Endothelial cell of umbilical vein (primary cell): ENCODE results near the gene CNPY1. TPM values are rescaled to one million over a fixed set of nuclear protein-coding genes. Genes with fewer than 3 reads are reported as not detected.

Source experiments
- BruUV-seq: library from RNA; stranded (reverse); fragments of 400-500 nt; replicated peaks from 2 replicates; lab custom pipeline; 2021; lab: Mats Ljungman, UMichigan
- CTCF ChIA-PET: fragments of 300-600, 350-600 bp; sonication (Branson Sonifier 250); formaldehyde crosslinking; loops from one replicate; lab custom pipeline; 2021; ENCODE audit warnings: antibody characterized with exemption, inconsistent platforms; lab: Charles Lee
- POLR2A ChIA-PET: fragments of 300-600, 350-600 bp; sonication (Branson Sonifier 250); formaldehyde crosslinking; loops from one replicate; lab custom pipeline; 2021; ENCODE audit warnings: antibody characterized with exemption, inconsistent platforms; lab: Charles Lee
- DNase-seq: peaks from one replicate; pipeline ENCODE4 v3.0.0-alpha.2; 2011; ENCODE audit warnings: low read depth, low spot score
- FAIRE-seq: peaks from 2 replicates; lab custom pipeline; 2011; peaks lifted over from hg19 to GRCh38; lab: Jason Lieb, UNC
- H2AFZ ChIP-seq: 2 replicates; pipeline ENCODE4 v1.6.0; 2012; ENCODE audit warnings: low read depth, low read length, control low read depth, inconsistent platforms
- H3K27ac ChIP-seq: 2 replicates; pipeline ENCODE4 v1.5.1; 2011; ENCODE audit warnings: low read depth, mild to moderate bottlenecking, control low read depth, low read length, moderate library complexity; ENCODE audit not compliant: insufficient read depth
- H3K27me3 ChIP-seq, 2 experiments: 2 replicates each; pipeline versions ENCODE4 v1.6.0 to v1.6.1; 2011; ENCODE audit warnings: low read length in 2 of 2, mixed read lengths in 1 of 2; ENCODE audit not compliant: control insufficient read depth in 2 of 2, insufficient read depth in 2 of 2
- H3K36me3 ChIP-seq, 2 experiments: 2 replicates in 1 of 2; 3 replicates in 1 of 2; pipeline ENCODE4 v1.5.1; 2011; ENCODE audit warnings: low read length in 2 of 2, mild to moderate bottlenecking in 1 of 2, moderate library complexity in 1 of 2; ENCODE audit not compliant: control insufficient read depth in 2 of 2, insufficient read depth in 2 of 2; ENCODE audit errors: extremely low read depth in 1 of 2
- H3K4me1 ChIP-seq: 3 replicates; pipeline ENCODE4 v1.5.1; 2011; ENCODE audit warnings: mild to moderate bottlenecking, low read length; ENCODE audit not compliant: control insufficient read depth, insufficient read depth; ENCODE audit errors: extremely low read depth
- H3K4me2 ChIP-seq: 2 replicates; pipeline ENCODE4 v1.6.1; 2011; ENCODE audit warnings: low read length, control low read depth, mixed read lengths; ENCODE audit not compliant: insufficient read depth
- H3K4me3 ChIP-seq, 3 experiments: fragments of 200-600 bp in 1 of 3; sonication (generic), shearing (Covaris generic) in 1 of 3; replicated peaks in 1 of 3; 2 replicates each; pipeline ENCODE4 v1.5.1; 2011 to 2016; ENCODE audit warnings: control low read depth in 3 of 3, low read length in 3 of 3, mild to moderate bottlenecking in 2 of 3, inconsistent platforms in 1 of 3, low read depth in 1 of 3, moderate library complexity in 1 of 3; ENCODE audit not compliant: insufficient read depth in 1 of 3
- H3K79me2 ChIP-seq: 2 replicates; pipeline ENCODE4 v1.6.0; 2012; ENCODE audit warnings: low read length, inconsistent platforms; ENCODE audit not compliant: control insufficient read depth, insufficient read depth
- H3K9ac ChIP-seq: replicated peaks from 2 replicates; pipeline ENCODE3; 2011; ENCODE audit warnings: low read length, control low read depth; ENCODE audit not compliant: insufficient read depth; ENCODE audit errors: extremely low read depth
- H3K9me1 ChIP-seq: replicated peaks from 3 replicates; pipeline ENCODE4 v1.6.0; 2011; ENCODE audit warnings: mild to moderate bottlenecking, low read length; ENCODE audit not compliant: control insufficient read depth, insufficient read depth; ENCODE audit errors: extremely low read depth
- H3K9me3 ChIP-seq: replicated peaks from 2 replicates; pipeline ENCODE4 v1.5.1; 2012; ENCODE audit warnings: low read length, inconsistent platforms; ENCODE audit not compliant: control insufficient read depth, insufficient read depth
- H4K20me1 ChIP-seq: replicated peaks from 2 replicates; pipeline ENCODE3; 2011; ENCODE audit warnings: mild to moderate bottlenecking, low read length; ENCODE audit not compliant: control insufficient read depth, insufficient read depth; ENCODE audit errors: extremely low read depth
- CTCF ChIP-seq, 2 donors: IDR thresholded peaks; 1 replicate in 1 of 2; 2 replicates in 1 of 2; pipeline ENCODE4 v1.5.1; 2011; ENCODE audit warnings: low read length in 2 of 2, mild to moderate bottlenecking in 2 of 2, moderate library complexity in 2 of 2, control low read depth in 1 of 2, inconsistent platforms in 1 of 2, low read depth in 1 of 2; ENCODE audit not compliant: insufficient read depth in 1 of 2; ENCODE audit errors: extremely low read depth in 1 of 2
- EZH2 ChIP-seq: IDR thresholded peaks from 2 replicates; pipeline ENCODE4 v1.6.1; 2012; ENCODE audit warnings: borderline replicate concordance, low read depth, mild to moderate bottlenecking, moderate library complexity, low read length, inconsistent platforms; ENCODE audit not compliant: severe bottlenecking
- FOS ChIP-seq: IDR thresholded peaks from 2 replicates; pipeline ENCODE4 v1.6.1; 2011; ENCODE audit warnings: mild to moderate bottlenecking, low read length, moderate library complexity, borderline replicate concordance; ENCODE audit not compliant: insufficient read depth
- JUN ChIP-seq: IDR thresholded peaks from 2 replicates; pipeline ENCODE4 v1.6.1; 2011; ENCODE audit warnings: borderline replicate concordance, low read depth; ENCODE audit not compliant: insufficient read length, insufficient read depth
- MAX ChIP-seq: IDR thresholded peaks from 2 replicates; pipeline ENCODE4 v1.6.1; 2011; ENCODE audit not compliant: insufficient read depth, insufficient read length
- MYC ChIP-seq: IDR thresholded peaks from one replicate; pipeline ENCODE4 v1.6.1; 2011; ENCODE audit warnings: mild to moderate bottlenecking, low read depth, low read length
- POLR2A ChIP-seq: IDR thresholded peaks from 2 replicates; pipeline ENCODE4 v1.6.1; 2012; ENCODE audit warnings: low read depth, mild to moderate bottlenecking, control low read depth, low read length
- dilution Hi-C: fragments of 300-500 bp; cut with MboI; formaldehyde crosslinking; loops from one replicate; pipeline ENCODE4 v1.15.0; 2019; ENCODE audit warnings: low sequenced_read_pairs; ENCODE audit not compliant: extremely low pct_ligation_motif_present
- intact Hi-C: fragments of 100-400 bp; cut with micrococcal nuclease; formaldehyde crosslinking; loops from one replicate; pipeline ENCODE4 v1.10.0; 2022
- polyA plus RNA-seq, 4 experiments: library from polyadenylated mRNA; depleted of rRNA in 3 of 4; stranded (reverse) in 3 of 4; unstranded in 1 of 4; fragments of >200 nt; gene quantifications; 2 replicates each; pipeline versions ENCODE4 v1.2.1 to v1.2.3, GENCODE V29; 2011 to 2012; ENCODE audit warnings: missing spikeins in 1 of 4
- total RNA-seq: library from RNA; stranded (reverse); gene quantifications from 2 replicates; pipeline ENCODE4 v1.2.3, GENCODE V29; 2021

Gene CNPY1
- total and polyA plus RNA-seq, 2 donors (not counting 3 experiments of a cell fraction or from before 2014, with no cell fraction given) = not detected

GRCh38 chr7:155466142-155466813 is 80.1 kb downstream of the CNPY1 start:
- Histone ChIP-seq H3K4me2 (no peak overlapping the region), H3K4me1 (no peaks in the 10 kb centered on the region), H2AFZ (no peak overlapping the region), H3K4me3 (no peak overlapping the region), H4K20me1 (no peaks in the 10 kb centered on the region), H3K79me2 (no peaks in the 10 kb centered on the region), H3K27ac (no peak overlapping the region), H3K27me3 (peaks cover 86 to 100% of the 10 kb centered on the region in 2 experiments), H3K9me1 (no peaks in the 10 kb centered on the region), H3K9me3 (no peaks in the 10 kb centered on the region), H3K36me3 (no peaks in the 10 kb centered on the region), H3K9ac (no peak overlapping the region)
- TF ChIP-seq FOS (no peak), CTCF (IDR thresholded peaks at IDR 0.05; ENCODE audit: extremely low read depth in 1 of 2, insufficient read depth in 1 of 2, low read depth in 1 of 2, low read length in 2 of 2) (no peak), MAX (no peak), POLR2A (no peak), MYC (no peak), EZH2 (no peak), JUN (no peak)
- no peak for FAIRE-seq
- no TSS peak for BruUV-seq
- no peak for DNase-seq
- intact Hi-C loops (no loop called here), dilution Hi-C loops (no loop called here)
- POLR2A ChIA-PET = interaction anchor here (0.7 kb wide), 1 partner anchor 15 kb away, joined by 4 read pairs; no protein-coding TSS in a partner anchor
- CTCF ChIA-PET = no interaction called here
